Measurements from ENCODE around the gene QSOX2.

The QSOX2 gene

GRCh38 chr9:136245219-136246150, at the start of gene QSOX2:
QSOX2 (minus strand) TSS chr9:136245812; CDS start chr9:136245803, 9 bp downstream.
- DNase-seq (ENCODE audit: low read depth): peak; percentile 40

- no peak for DNase-seq (ENCODE audit: low read depth)
Observed at GRCh38 chr9:136295055-136295454, 49.4 kb upstream of the QSOX2 start.

GRCh38 chr9:136294437-136294836, 48.8 kb upstream of the QSOX2 start:
- no peak for DNase-seq (ENCODE audit: low read depth)

- no peak for DNase-seq (ENCODE audit: low read depth)
Observed at GRCh38 chr9:136293476-136294077, 48.0 kb upstream of the QSOX2 start.

GRCh38 chr9:136292591-136293448, 47.2 kb upstream of the QSOX2 start:
- DNase-seq (ENCODE audit: low read depth): no peak

- no peak for DNase-seq (ENCODE audit: low read depth)
Observed at GRCh38 chr9:136292026-136292538, 46.5 kb upstream of the QSOX2 start.

- DNase-seq (ENCODE audit: low read depth): no peak
Observed at GRCh38 chr9:136291306-136292025, 45.9 kb upstream of the QSOX2 start.

- DNase-seq (ENCODE audit: low read depth): no peak
Observed at GRCh38 chr9:136290508-136291000, 44.9 kb upstream of the QSOX2 start.

GRCh38 chr9:136289651-136290507, 44.3 kb upstream of the QSOX2 start:
- DNase-seq (ENCODE audit: low read depth): no peak

- DNase-seq (ENCODE audit: low read depth): no peak
Observed at GRCh38 chr9:136287960-136288753, 42.5 kb upstream of the QSOX2 start.

GRCh38 chr9:136286987-136287379, 41.4 kb upstream of the QSOX2 start:
- DNase-seq (ENCODE audit: low read depth): no peak

- no peak for DNase-seq (ENCODE audit: low read depth)
Observed at GRCh38 chr9:136286359-136286986, 40.9 kb upstream of the QSOX2 start.

GRCh38 chr9:136285501-136286358, 40.1 kb upstream of the QSOX2 start:
- DNase-seq (ENCODE audit: low read depth): no peak

- DNase-seq (ENCODE audit: low read depth): no peak
Observed at GRCh38 chr9:136284951-136285350, 39.3 kb upstream of the QSOX2 start.

- no peak for DNase-seq (ENCODE audit: low read depth)
Observed at GRCh38 chr9:136284311-136284710, 38.7 kb upstream of the QSOX2 start.

GRCh38 chr9:136283291-136284235, 38.0 kb upstream of the QSOX2 start:
- DNase-seq (ENCODE audit: low read depth): peak; percentile 36

Data from GM04504 (cell line).